Hematopoietic multipotent progenitor cell treated with erythropoietin and hydrocortisone succinate and interleukin-3 and kit ligand, for 4 days (in vitro differentiated cells): ENCODE results near the gene ANTXR1.

Experiments
- DNase-seq: peaks from one replicate; pipeline ENCODE4 v3.0.0-alpha.2; 2015

Gene ANTXR1

DNA sequence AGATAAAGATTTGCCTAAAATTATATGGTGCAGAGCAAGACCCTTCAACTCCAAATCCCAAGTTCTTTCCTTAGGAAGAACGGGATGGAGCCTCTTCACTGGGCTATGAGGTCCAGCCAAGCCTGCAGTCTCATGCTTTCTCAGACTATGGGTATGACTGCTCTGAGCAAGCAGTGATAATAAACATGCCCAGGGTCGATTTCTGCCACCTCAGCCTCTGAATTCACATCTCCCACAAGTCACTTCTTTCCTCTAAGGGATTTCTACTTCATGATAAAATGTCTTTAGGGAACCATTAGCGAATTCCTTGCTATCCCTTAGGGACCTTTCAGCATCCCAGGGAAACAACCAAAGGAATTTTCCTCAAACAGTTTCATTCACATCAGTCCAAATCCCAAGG is 279.3 kb downstream of the ANTXR1 start:
- no peak for DNase-seq

- DNase-seq = no peak
These were observed 283.4 kb downstream of the ANTXR1 start for GRCh38 chr2:69296421-69296820.

DNA sequence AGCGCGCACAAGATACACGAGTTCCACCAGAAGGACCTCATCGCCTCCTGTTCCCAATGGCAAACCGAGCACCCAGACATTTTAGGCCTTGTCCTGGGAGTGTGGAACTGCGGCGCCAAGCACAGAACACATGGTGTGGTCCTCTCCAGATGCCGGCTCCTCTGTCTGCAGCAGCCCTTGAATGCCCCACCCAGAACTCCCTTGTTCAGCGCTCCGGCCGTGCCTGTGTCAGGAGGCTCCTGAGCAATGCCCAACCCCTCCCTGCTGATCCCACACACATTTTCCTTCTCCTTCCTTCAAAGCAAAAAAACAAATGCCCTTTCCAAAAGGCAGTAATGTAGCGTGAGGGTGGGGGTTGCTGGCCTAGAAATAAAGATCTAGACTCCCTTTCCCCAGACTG is 284.2 kb downstream of the ANTXR1 start:
- no peak for DNase-seq

GRCh38 chr2:69298261-69298660 is 285.3 kb downstream of the ANTXR1 start:
- DNase-seq = peak; percentile 44

- no peak for DNase-seq
These were observed 285.9 kb downstream of the ANTXR1 start for GRCh38 chr2:69298862-69299261.
